SK-N-SH (cell line): ENCODE data around the gene PI4K2A.

Experiments
- EP300 ChIP-seq, 2 experiments: IDR thresholded peaks; 2 replicates each; pipeline versions ENCODE4 v1.4.0 to v1.6.1; 2012; ENCODE audit warnings: borderline replicate concordance in 1 of 2, low read depth in 1 of 2, low read length in 1 of 2
- GABPA ChIP-seq: IDR thresholded peaks from 2 replicates; pipeline ENCODE4 v1.4.0; 2012; ENCODE audit warnings: low read depth, mild to moderate bottlenecking
- JUND ChIP-seq: IDR thresholded peaks from 2 replicates; pipeline ENCODE4 v1.4.0; 2012
- NFIC ChIP-seq: IDR thresholded peaks from 2 replicates; pipeline ENCODE4 v1.4.0; 2012; ENCODE audit warnings: borderline replicate concordance
- POLR2AphosphoS5 ChIP-seq: IDR thresholded peaks from 2 replicates; pipeline ENCODE4 v1.6.1; 2012; ENCODE audit warnings: low read depth, low read length
- RCOR1 ChIP-seq: fragments of 150-350 bp; IDR thresholded peaks from 2 replicates; pipeline ENCODE4 v1.6.1; 2017; ENCODE audit warnings: antibody characterized with exemption, low read length
- RFX5 ChIP-seq: IDR thresholded peaks from 2 replicates; pipeline ENCODE4 v1.6.1; 2012; ENCODE audit warnings: mild to moderate bottlenecking, improper control_type of control experiment, low read length
- TEAD4 ChIP-seq: IDR thresholded peaks from 2 replicates; pipeline ENCODE4 v1.4.0; 2012; ENCODE audit warnings: mild to moderate bottlenecking, borderline replicate concordance; ENCODE audit not compliant: insufficient read depth
- TF ChIP-seq, protein P1 (sequence below): fragments of 200-600 bp; sonication (generic); IDR thresholded peaks from 2 replicates; pipeline ENCODE4 v1.6.1; 2017; ENCODE audit warnings: antibody characterized with exemption, mild to moderate bottlenecking, moderate library complexity
- TF ChIP-seq, protein P2 (sequence below): IDR thresholded peaks from 2 replicates; pipeline ENCODE4 v1.4.0; 2012; ENCODE audit warnings: low read depth

DNA sequence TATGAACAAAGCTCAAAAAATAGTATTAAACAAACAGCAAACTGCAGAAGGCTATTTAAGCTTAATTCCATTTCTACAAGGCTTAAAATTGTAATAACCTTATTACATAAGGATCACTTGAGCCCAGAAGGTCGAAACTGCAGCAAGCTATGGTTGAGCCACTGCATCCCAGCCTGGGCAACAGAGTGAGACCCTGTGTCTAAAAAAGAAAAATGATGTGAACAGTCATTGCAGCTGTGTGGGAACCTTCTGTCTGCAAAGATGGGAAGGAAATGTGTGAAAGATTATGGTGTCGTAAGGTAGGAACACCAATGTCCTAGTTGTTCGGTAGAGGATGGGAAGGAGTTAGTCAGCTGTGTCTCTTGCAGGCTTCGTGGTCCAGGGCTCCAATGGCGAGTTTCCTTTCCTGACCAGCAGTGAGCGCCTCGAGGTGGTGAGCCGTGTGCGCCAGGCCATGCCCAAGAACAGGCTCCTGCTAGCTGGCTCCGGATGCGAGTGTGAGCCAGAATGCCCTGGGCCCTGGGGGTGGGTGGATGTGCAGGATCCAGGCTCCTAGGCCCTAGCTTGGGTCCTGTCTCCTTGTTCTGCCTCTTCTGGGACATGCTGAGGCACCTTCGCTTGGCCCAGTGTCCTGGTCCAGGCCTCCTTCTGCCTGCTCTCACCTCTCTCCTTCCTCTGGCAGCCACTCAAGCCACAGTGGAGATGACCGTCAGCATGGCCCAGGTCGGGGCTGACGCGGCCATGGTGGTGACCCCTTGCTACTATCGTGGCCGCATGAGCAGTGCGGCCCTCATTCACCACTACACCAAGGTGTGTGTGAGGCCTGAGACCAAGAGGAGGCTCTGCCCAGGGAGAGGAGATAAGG lies 41.8 kb upstream of the PI4K2A start:
- TF ChIP-seq, protein P1, sequence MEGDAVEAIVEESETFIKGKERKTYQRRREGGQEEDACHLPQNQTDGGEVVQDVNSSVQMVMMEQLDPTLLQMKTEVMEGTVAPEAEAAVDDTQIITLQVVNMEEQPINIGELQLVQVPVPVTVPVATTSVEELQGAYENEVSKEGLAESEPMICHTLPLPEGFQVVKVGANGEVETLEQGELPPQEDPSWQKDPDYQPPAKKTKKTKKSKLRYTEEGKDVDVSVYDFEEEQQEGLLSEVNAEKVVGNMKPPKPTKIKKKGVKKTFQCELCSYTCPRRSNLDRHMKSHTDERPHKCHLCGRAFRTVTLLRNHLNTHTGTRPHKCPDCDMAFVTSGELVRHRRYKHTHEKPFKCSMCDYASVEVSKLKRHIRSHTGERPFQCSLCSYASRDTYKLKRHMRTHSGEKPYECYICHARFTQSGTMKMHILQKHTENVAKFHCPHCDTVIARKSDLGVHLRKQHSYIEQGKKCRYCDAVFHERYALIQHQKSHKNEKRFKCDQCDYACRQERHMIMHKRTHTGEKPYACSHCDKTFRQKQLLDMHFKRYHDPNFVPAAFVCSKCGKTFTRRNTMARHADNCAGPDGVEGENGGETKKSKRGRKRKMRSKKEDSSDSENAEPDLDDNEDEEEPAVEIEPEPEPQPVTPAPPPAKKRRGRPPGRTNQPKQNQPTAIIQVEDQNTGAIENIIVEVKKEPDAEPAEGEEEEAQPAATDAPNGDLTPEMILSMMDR: no peak
- TF ChIP-seq RCOR1: no peak
- no peak for TF ChIP-seq RFX5
- TF ChIP-seq, protein P2, sequence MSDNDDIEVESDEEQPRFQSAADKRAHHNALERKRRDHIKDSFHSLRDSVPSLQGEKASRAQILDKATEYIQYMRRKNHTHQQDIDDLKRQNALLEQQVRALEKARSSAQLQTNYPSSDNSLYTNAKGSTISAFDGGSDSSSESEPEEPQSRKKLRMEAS: no peak
- TF ChIP-seq POLR2AphosphoS5: no peak
- no peak for TF ChIP-seq JUND
- no peak for TF ChIP-seq NFIC
- no peak for TF ChIP-seq GABPA
- TF ChIP-seq EP300 (IDR thresholded peaks at IDR 0.05; ENCODE audit: borderline replicate concordance in 1 of 2, low read depth in 1 of 2, low read length in 1 of 2): no peak
- TF ChIP-seq TEAD4: no peak
